Activated CD8-positive, alpha-beta memory T cell treated with anti-CD3 and anti-CD28 coated beads, Interleukin-2, amount 10 ng/mL, durations not matched to agents 7 days and 5 days (primary cell): ENCODE measurements around the gene PUM2. TPM values are rescaled to one million over a fixed set of nuclear protein-coding genes. Genes with fewer than 3 reads are reported as not detected.
A peak's percentile ranks its signal among the peaks of the same experiment; 100 is the strongest.

Source experiments
- ATAC-seq: fragments of 150-1000 bp; cut with Tn5 transposase; one replicate; pipeline ENCODE4 v1.10.0; 2021; ENCODE audit warnings: moderate library complexity
- CTCF ChIA-PET: fragments of 350-600 bp; sonication (Branson Sonifier 250); formaldehyde crosslinking; loops from one replicate; lab custom pipeline; 2021; ENCODE audit warnings: antibody characterized with exemption; lab: Charles Lee
- DNase-seq: peaks from one replicate; pipeline ENCODE4 v3.0.0-alpha.2; 2020
- H3K27ac Mint-ChIP-seq: one replicate; pipeline ENCODE4 v1.8.0; 2021; ENCODE audit warnings: mild to moderate bottlenecking, mixed read lengths
- H3K27me3 Mint-ChIP-seq: one replicate; pipeline ENCODE4 v1.8.0; 2021; ENCODE audit warnings: mixed read lengths
- H3K36me3 Mint-ChIP-seq: one replicate; pipeline ENCODE4 v1.8.0; 2021; ENCODE audit warnings: mild to moderate bottlenecking, mixed read lengths
- H3K4me1 Mint-ChIP-seq: one replicate; pipeline ENCODE4 v1.8.0; 2021; ENCODE audit warnings: mixed read lengths
- H3K4me3 Mint-ChIP-seq: one replicate; pipeline ENCODE4 v1.8.0; 2021; ENCODE audit warnings: mild to moderate bottlenecking, moderate library complexity, mixed read lengths
- H3K9me3 Mint-ChIP-seq: one replicate; pipeline ENCODE4 v1.8.0; 2022; ENCODE audit warnings: low read depth, mixed read lengths
- total RNA-seq, 2 experiments: library from RNA; stranded (reverse); gene quantifications; one replicate each; pipeline ENCODE4 v1.2.3, GENCODE V29; 2021

Gene PUM2, protein sequence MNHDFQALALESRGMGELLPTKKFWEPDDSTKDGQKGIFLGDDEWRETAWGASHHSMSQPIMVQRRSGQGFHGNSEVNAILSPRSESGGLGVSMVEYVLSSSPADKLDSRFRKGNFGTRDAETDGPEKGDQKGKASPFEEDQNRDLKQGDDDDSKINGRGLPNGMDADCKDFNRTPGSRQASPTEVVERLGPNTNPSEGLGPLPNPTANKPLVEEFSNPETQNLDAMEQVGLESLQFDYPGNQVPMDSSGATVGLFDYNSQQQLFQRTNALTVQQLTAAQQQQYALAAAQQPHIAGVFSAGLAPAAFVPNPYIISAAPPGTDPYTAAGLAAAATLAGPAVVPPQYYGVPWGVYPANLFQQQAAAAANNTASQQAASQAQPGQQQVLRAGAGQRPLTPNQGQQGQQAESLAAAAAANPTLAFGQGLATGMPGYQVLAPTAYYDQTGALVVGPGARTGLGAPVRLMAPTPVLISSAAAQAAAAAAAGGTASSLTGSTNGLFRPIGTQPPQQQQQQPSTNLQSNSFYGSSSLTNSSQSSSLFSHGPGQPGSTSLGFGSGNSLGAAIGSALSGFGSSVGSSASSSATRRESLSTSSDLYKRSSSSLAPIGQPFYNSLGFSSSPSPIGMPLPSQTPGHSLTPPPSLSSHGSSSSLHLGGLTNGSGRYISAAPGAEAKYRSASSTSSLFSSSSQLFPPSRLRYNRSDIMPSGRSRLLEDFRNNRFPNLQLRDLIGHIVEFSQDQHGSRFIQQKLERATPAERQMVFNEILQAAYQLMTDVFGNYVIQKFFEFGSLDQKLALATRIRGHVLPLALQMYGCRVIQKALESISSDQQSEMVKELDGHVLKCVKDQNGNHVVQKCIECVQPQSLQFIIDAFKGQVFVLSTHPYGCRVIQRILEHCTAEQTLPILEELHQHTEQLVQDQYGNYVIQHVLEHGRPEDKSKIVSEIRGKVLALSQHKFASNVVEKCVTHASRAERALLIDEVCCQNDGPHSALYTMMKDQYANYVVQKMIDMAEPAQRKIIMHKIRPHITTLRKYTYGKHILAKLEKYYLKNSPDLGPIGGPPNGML
- 100 to 1,000 TPM; 120 to 127 TPM for total RNA-seq

- ATAC-seq, result peak; percentile 84
- Mint-ChIP-seq H3K4me3 (peak within 1 kb of the TSS; percentile 95), H3K9me3 (no peaks in the 10 kb centered on the region), H3K4me1 (peaks cover 31% of the 10 kb centered on the region), H3K27ac (peak within 1 kb of the TSS; percentile 87), H3K36me3 (peaks cover 26% of the 10 kb centered on the region), H3K27me3 (no peaks in the 10 kb centered on the region)
- CTCF ChIA-PET, result interaction anchor here (1.3 to 4.5 kb wide), 5 partner anchors 10 to 60 kb away, joined by 5 to 44 read pairs (median 8); no protein-coding TSS in a partner anchor
- DNase-seq, result peak; percentile 96
Observed at GRCh38 chr2:20350753-20351554, at the start of gene PUM2. Gene PUM2 (minus strand): TSS chr2:20350844. CDS start chr2:20327360, 23,484 bp downstream.

- peaks cover 28% of the 10 kb centered on the region for H3K27me3 Mint-ChIP-seq
- no peaks in the 10 kb centered on the region for H3K9me3 Mint-ChIP-seq
- no peak overlapping the region for H3K27ac Mint-ChIP-seq
- H3K4me3 Mint-ChIP-seq, result no peak overlapping the region
- no peaks in the 10 kb centered on the region for H3K36me3 Mint-ChIP-seq
- no peak for DNase-seq
- CTCF ChIA-PET, result interaction anchor here (0.7 to 1.1 kb wide), 3 partner anchors 10 to 47 kb away, joined by 3 to 4 read pairs (median 3); partner anchors contain the start of gene RHOB
- no peaks in the 10 kb centered on the region for H3K4me1 Mint-ChIP-seq
- no peak for ATAC-seq
Observed at GRCh38 chr2:20400306-20400705, 49.7 kb upstream of the PUM2 start.

GRCh38 chr2:20398956-20399567 is 48.4 kb upstream of the PUM2 start:
- H3K4me3 Mint-ChIP-seq, result no peak overlapping the region
- DNase-seq (no peak), ATAC-seq (no peak)
- H3K27me3 Mint-ChIP-seq, result peaks cover 26% of the 10 kb centered on the region
- no peaks in the 10 kb centered on the region for H3K36me3 Mint-ChIP-seq
- CTCF ChIA-PET, result interaction anchor here (1.7 kb wide), 1 partner anchor 13 kb away, joined by 3 read pairs; no protein-coding TSS in a partner anchor
- no peaks in the 10 kb centered on the region for H3K9me3 Mint-ChIP-seq
- no peaks in the 10 kb centered on the region for H3K4me1 Mint-ChIP-seq
- H3K27ac Mint-ChIP-seq, result no peak overlapping the region

GRCh38 chr2:20397811-20398447 is 47.3 kb upstream of the PUM2 start:
- no peaks in the 10 kb centered on the region for H3K36me3 Mint-ChIP-seq
- H3K27me3 Mint-ChIP-seq, result peaks cover 22% of the 10 kb centered on the region
- no peak for ATAC-seq
- H3K27ac Mint-ChIP-seq, result no peak overlapping the region
- H3K4me3 Mint-ChIP-seq, result no peak overlapping the region
- no peaks in the 10 kb centered on the region for H3K9me3 Mint-ChIP-seq
- CTCF ChIA-PET, result interaction anchor here (0.9 to 1.7 kb wide), 2 partner anchors 14 to 16 kb away, joined by 3 read pairs; no protein-coding TSS in a partner anchor
- DNase-seq, result no peak
- H3K4me1 Mint-ChIP-seq, result no peaks in the 10 kb centered on the region

DNA sequence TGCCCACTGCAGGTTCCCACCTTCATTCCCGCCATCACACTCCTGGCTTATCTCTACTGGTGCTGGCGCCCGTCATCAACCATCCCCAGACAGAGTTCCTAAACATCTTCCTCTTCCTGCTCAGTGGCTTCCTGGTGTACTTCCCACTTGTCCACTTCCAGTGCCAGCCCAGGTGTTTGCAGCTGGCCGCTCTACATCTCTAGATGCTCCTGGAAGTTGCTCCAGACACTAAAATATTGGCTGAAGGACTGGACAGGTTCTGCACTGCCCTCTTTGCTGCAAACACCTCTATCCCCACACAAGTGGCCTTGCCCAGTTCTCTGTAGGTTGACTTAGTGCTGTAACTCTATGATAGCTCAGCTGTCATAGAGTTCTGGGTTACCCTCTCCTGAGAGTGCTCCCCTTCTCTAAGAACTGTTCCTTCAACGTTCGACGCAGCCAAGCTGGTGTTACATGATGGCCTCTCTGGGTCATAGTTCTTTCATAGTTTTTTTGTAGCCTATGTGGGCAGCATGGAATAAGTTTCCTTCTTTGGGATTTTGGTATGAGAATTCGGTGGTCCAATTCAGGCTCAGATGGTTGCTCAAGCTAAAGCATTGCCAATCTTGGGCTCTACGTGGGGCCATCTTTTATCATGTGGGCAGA is 45.8 kb upstream of the PUM2 start:
- Mint-ChIP-seq H3K27me3 (peaks cover 24% of the 10 kb centered on the region), H3K4me1 (no peaks in the 10 kb centered on the region), H3K36me3 (no peaks in the 10 kb centered on the region), H3K4me3 (no peak overlapping the region), H3K9me3 (no peaks in the 10 kb centered on the region), H3K27ac (no peak overlapping the region)
- DNase-seq (no peak), ATAC-seq (no peak)
- CTCF ChIA-PET, result interaction anchor here (0.8 kb wide), 1 partner anchor 28 kb away, joined by 4 read pairs; no protein-coding TSS in a partner anchor

DNA sequence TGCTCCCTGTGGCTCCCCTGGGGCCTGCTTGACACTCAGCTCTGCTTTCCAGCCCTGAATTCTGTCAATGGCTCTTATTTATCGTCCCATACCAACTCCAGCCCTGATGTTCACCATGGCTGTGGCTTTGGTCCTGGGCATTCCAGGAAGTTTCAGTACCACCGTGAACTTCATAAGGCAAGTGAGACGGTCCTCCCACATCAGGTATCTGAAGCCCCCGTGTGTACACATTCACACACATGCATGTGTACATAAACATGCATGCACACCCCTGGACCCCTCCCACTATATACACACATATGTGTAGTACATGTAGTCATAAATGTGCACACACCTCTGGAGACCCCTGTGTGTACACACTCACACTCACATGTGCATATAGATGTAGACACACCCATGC is 43.3 kb upstream of the PUM2 start:
- DNase-seq (peak; percentile 15), ATAC-seq (no peak)
- CTCF ChIA-PET, result no interaction called here
- no peaks in the 10 kb centered on the region for H3K36me3 Mint-ChIP-seq
- H3K4me1 Mint-ChIP-seq, result no peaks in the 10 kb centered on the region
- no peaks in the 10 kb centered on the region for H3K9me3 Mint-ChIP-seq
- H3K4me3 Mint-ChIP-seq, result no peak overlapping the region
- H3K27ac Mint-ChIP-seq, result no peak overlapping the region
- H3K27me3 Mint-ChIP-seq, result peaks cover 40% of the 10 kb centered on the region

DNA sequence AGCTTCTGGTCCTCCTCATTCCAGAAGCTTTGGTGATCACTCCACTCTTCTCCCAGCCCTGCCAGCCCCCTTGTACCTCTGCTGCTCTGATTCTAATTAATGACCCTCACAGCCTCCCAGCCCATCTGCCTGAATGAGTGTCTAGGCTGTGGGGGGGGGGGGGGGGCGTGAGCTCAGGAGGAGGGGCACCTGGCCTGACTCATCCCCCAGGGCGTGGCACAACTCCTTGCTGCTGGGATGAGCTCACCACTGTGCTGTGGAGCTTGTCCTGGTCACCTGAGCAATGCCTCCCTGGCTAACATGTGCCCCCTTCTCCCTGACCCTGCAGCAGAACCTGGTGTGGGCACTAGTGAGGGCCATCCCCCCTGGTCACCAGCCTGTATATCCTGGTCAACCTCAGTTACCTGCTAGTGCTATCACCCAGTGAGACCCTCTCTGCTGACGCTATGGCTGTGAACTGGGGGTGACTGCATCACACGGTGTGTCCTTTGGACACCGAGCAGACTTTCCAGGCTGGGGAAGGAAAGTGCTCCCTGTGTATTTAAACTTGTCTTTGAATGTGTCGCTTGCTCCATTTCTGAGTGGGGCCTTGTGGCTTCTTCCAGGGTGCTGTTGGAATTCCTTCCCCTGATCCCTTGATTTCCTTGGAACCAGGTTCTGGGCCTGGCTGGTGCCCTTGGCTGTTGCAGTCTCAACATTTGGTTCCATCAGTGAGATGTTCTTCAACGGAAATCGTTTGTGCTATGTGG is 41.5 kb upstream of the PUM2 start:
- Mint-ChIP-seq H3K4me1 (no peaks in the 10 kb centered on the region), H3K36me3 (no peaks in the 10 kb centered on the region), H3K4me3 (no peak overlapping the region), H3K27ac (no peak overlapping the region), H3K27me3 (peaks cover 39% of the 10 kb centered on the region), H3K9me3 (no peaks in the 10 kb centered on the region)
- DNase-seq, result peak; percentile 34
- CTCF ChIA-PET, result interaction anchor here (1.5 kb wide), 1 partner anchor 20 kb away, joined by 3 read pairs; no protein-coding TSS in a partner anchor
- no peak for ATAC-seq

DNA sequence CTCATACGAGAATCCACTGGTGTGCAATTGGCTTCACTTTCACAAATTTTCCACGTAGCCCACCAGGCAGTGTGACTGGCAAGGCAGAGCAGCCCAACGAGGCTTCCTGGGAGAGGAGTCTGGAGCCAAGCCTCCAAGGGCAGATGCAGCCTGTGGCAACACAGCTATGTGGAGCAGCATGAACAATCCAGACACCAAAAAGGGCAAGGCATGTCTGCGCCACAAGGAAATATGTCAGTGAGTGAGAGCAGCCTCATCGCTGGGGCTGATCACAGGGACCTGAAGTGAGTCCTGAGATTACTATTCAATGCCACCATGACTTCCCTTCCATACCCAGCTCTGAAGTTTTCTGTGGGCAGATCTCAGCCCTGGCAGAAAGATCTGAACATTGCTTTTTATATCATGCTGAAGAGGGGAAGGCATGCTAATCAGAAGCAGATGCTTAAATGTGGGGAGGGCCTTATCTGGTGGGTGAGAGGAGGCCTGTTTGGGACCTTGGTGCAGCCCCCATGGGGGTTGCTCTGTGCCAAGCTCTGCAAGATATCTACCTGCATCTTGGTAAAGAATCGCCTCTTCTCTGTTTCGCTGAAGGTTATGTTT is 40.0 kb upstream of the PUM2 start:
- no peak overlapping the region for H3K4me3 Mint-ChIP-seq
- H3K9me3 Mint-ChIP-seq, result no peaks in the 10 kb centered on the region
- H3K27me3 Mint-ChIP-seq, result peaks cover 28% of the 10 kb centered on the region
- no peaks in the 10 kb centered on the region for H3K4me1 Mint-ChIP-seq
- DNase-seq, result peak; percentile 33
- no peak overlapping the region for H3K27ac Mint-ChIP-seq
- CTCF ChIA-PET, result no interaction called here
- H3K36me3 Mint-ChIP-seq, result no peaks in the 10 kb centered on the region
- ATAC-seq, result no peak

- ATAC-seq (no peak), DNase-seq (no peak)
- no peaks in the 10 kb centered on the region for H3K36me3 Mint-ChIP-seq
- CTCF ChIA-PET, result interaction anchor here (0.9 to 2.9 kb wide), 2 partner anchors 26 to 143 kb away, joined by 4 to 8 read pairs; no protein-coding TSS in a partner anchor
- H3K27me3 Mint-ChIP-seq, result peaks cover 15% of the 10 kb centered on the region
- no peak overlapping the region for H3K4me3 Mint-ChIP-seq
- no peaks in the 10 kb centered on the region for H3K9me3 Mint-ChIP-seq
- H3K4me1 Mint-ChIP-seq, result peaks cover 9% of the 10 kb centered on the region
- no peak overlapping the region for H3K27ac Mint-ChIP-seq
Observed at GRCh38 chr2:20384953-20385352, 34.3 kb upstream of the PUM2 start.

- ATAC-seq (no peak), DNase-seq (no peak)
- no peak overlapping the region for H3K4me3 Mint-ChIP-seq
- H3K36me3 Mint-ChIP-seq, result no peaks in the 10 kb centered on the region
- peaks cover 9% of the 10 kb centered on the region for H3K4me1 Mint-ChIP-seq
- CTCF ChIA-PET, result interaction anchor here (0.6 to 1.5 kb wide), 3 partner anchors 16 to 38 kb away, joined by 3 to 5 read pairs (median 5); no protein-coding TSS in a partner anchor
- H3K27me3 Mint-ChIP-seq, result peaks cover 6% of the 10 kb centered on the region
- no peaks in the 10 kb centered on the region for H3K9me3 Mint-ChIP-seq
- H3K27ac Mint-ChIP-seq, result no peak overlapping the region
Observed at GRCh38 chr2:20382965-20383810, 32.5 kb upstream of the PUM2 start.
